ENCODE measurements around the gene ASIC2.

Gene ASIC2

GRCh38 chr17:33142705-33143299 lies 150.3 kb downstream of the ASIC2 start:
- CTCF ChIA-PET = interaction anchor here (1.1 kb wide), 1 partner anchor 12 kb away, joined by 3 read pairs; no protein-coding TSS in a partner anchor
- POLR2A ChIA-PET = no interaction called here
- no peak for DNase-seq (ENCODE audit: low read depth, low spot score)

GRCh38 chr17:33140413-33141099 lies 152.5 kb downstream of the ASIC2 start:
- ChIA-PET CTCF (no interaction called here), POLR2A (no interaction called here)
- H3K4me3 ChIP-seq (ENCODE audit: low read depth, low read length) = no peak overlapping the region
- no peak for DNase-seq (ENCODE audit: low read depth, low spot score)
- TF ChIP-seq CTCF (IDR thresholded peaks at IDR 0.05; ENCODE audit: insufficient read depth, low read length, missing control alignments) = no peak

More at GRCh38 chr17:33142705-33143299, 150.3 kb downstream of the ASIC2 start:
- H3K4me3 ChIP-seq (ENCODE audit: low read depth, low read length) = no peak overlapping the region
- TF ChIP-seq CTCF (IDR thresholded peaks at IDR 0.05; ENCODE audit: insufficient read depth, low read length, missing control alignments) = no peak

- POLR2A ChIA-PET = no interaction called here
- no peak overlapping the region for H3K4me3 ChIP-seq (ENCODE audit: low read depth, low read length)
- no peak for DNase-seq (ENCODE audit: low read depth, low spot score)
- no peak for TF ChIP-seq CTCF (IDR thresholded peaks at IDR 0.05; ENCODE audit: insufficient read depth, low read length, missing control alignments)
- CTCF ChIA-PET = no interaction called here
Observed at GRCh38 chr17:33138627-33139026, 154.5 kb downstream of the ASIC2 start.

GRCh38 chr17:33137426-33137825 lies 155.7 kb downstream of the ASIC2 start:
- POLR2A ChIA-PET = no interaction called here
- no peak for DNase-seq (ENCODE audit: low read depth, low spot score)
- CTCF ChIA-PET = no interaction called here
- no peak for TF ChIP-seq CTCF (IDR thresholded peaks at IDR 0.05; ENCODE audit: insufficient read depth, low read length, missing control alignments)
- H3K4me3 ChIP-seq (ENCODE audit: low read depth, low read length) = no peak overlapping the region

GRCh38 chr17:33135691-33136090 lies 157.4 kb downstream of the ASIC2 start:
- no peak overlapping the region for H3K4me3 ChIP-seq (ENCODE audit: low read depth, low read length)
- ChIA-PET CTCF (no interaction called here), POLR2A (no interaction called here)
- no peak for TF ChIP-seq CTCF (IDR thresholded peaks at IDR 0.05; ENCODE audit: insufficient read depth, low read length, missing control alignments)
- DNase-seq (ENCODE audit: low read depth, low spot score) = no peak

GRCh38 chr17:33131620-33132019 lies 161.5 kb downstream of the ASIC2 start:
- ChIA-PET CTCF (interaction anchor here (1.7 kb wide), 1 partner anchor 10 kb away, joined by 3 read pairs; no protein-coding TSS in a partner anchor), POLR2A (no interaction called here)
- DNase-seq (ENCODE audit: low read depth, low spot score) = no peak
- H3K4me3 ChIP-seq (ENCODE audit: low read depth, low read length) = no peak overlapping the region
- TF ChIP-seq CTCF (IDR thresholded peaks at IDR 0.05; ENCODE audit: insufficient read depth, low read length, missing control alignments) = no peak
